ENCODE data around the gene NISCH.
"Not testable (repeated sequence)": the region's sequence is repeated elsewhere in the genome, so short reads cannot be mapped to it uniquely, and the experiment has no call there.

The NISCH gene

DNA sequence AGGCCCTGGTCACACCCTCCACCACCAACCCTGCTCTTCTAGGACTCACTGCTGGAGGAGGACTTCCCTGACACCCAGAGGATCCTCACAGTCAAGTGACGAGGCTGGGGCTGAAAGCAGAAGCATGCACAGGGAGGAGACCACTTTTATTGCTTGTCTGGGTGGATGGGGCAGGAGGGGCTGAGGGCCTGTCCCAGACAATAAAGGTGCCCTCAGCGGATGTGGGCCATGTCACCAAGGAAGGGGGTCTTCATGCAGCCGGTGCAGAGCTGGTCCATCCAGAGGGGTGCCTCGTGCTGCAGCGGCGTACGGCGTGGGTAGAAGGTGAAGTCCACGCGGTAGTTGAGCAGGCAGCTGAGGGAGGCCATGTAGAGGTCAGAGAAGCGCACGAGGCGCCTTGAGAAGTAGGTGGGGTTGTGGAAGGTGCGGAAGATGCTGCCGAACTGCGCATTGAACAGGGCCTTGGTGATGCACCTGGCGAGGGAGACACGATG is 68.9 kb downstream of the NISCH start:
- Mint-ChIP-seq H3K36me3 (ENCODE audit: low read depth) (peaks cover 6% of the 10 kb centered on the region), H3K9me3 (no peaks in the 10 kb centered on the region), H3K27me3 (no peaks in the 10 kb centered on the region), H3K4me1 (no peaks in the 10 kb centered on the region), H3K27ac (no peak overlapping the region), H3K4me3 (no peak overlapping the region)
- ATAC-seq (no peak), DNase-seq (no peak)

DNA sequence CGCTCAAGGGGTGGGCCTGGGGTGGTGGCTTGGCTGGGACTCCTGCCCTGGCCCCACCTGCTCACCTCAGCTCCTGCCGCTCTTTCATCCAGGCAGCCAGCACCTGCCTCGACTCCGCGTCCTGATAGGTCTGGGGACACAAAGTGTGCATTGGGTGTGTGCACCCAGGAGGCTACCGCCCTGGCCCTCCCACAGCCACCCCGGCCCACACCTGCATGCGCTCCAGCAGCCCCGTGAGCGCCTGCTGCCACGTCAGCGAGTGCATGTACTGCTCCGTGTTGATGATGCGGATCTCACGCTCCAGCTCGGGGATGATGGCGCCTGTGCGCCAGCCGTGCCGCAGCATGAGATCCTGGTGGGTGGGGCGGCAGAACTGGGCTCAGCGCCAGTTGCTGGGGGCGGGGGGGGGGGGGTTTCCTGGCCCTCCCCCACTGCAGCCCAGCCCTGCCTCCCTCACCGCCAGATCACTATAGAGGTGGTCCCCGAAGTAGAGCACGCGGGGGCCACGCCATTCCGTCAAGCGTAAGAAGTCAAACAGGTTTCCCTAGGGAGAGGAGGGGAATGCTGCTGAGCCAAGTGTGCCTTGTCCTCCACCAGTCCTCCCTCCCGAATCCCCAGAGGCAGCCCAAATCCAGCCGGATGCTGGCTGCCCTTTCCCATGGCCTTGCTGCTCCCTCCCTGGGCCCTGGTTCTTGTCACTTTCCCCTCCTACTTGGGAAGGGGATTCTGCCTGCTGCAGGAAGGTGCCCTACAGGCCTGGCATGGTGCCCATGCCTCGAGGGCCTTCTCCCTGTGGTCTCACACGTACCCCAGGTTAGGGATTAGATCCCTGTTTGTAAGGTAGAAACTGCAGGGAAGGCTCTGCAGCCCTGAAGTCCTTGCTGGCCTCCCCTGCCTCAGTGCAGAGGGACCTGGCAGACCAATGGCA is 69.6 kb downstream of the NISCH start:
- ATAC-seq = no peak
- H3K27ac Mint-ChIP-seq = no peak overlapping the region
- H3K9me3 Mint-ChIP-seq = no peaks in the 10 kb centered on the region
- H3K4me1 Mint-ChIP-seq = no peaks in the 10 kb centered on the region
- H3K27me3 Mint-ChIP-seq = no peaks in the 10 kb centered on the region
- no peak overlapping the region for H3K4me3 Mint-ChIP-seq
- no peak for DNase-seq
- H3K36me3 Mint-ChIP-seq (ENCODE audit: low read depth) = peaks cover 6% of the 10 kb centered on the region

DNA sequence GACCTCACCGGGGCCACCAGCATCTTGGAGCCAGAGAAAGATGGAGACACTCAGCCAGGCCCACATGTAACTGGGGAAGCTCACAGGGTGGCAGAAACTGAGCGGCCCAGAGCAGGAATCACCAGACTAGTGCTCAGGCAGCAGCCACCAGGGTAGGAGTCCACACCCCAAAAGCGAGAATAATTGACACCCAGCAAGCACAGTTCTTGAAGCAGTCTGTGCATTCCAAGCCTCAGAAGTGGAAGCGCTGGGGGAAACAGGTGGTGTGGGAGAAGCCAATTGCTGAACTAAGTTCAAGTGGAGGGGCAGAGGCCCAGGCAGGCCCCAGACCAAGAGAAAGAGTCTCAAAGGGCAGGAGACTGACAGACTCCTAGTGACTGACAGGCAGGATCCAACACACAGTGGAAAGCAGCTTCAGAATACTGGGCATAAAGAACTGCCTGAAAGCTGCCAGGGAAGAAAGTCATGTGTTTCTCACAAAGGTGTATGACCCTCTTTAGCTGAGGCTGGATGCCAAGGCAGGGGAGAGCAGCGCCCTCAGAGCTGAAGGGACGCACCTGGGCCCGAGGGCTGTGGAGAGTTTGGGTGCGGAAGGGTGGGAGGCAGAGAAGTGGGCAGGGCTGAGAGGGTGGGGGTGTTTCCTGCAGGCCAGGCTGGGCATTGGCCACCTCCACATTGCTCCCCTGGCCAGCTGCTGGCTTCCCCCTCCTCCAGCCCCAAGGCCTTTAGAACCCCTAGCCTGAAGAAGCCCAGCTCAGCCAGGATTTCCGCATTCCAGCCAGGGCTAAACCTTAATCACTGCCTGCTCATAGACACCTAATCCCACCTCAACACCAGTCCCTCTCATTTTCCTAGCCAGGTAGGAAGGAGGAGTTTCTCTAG is 70.5 kb downstream of the NISCH start:
- Mint-ChIP-seq H3K27me3 (no peaks in the 10 kb centered on the region), H3K4me3 (no peak overlapping the region), H3K9me3 (no peaks in the 10 kb centered on the region), H3K36me3 (ENCODE audit: low read depth) (peaks cover 6% of the 10 kb centered on the region), H3K4me1 (no peaks in the 10 kb centered on the region), H3K27ac (no peak overlapping the region)
- no peak for ATAC-seq
- no peak for DNase-seq

DNA sequence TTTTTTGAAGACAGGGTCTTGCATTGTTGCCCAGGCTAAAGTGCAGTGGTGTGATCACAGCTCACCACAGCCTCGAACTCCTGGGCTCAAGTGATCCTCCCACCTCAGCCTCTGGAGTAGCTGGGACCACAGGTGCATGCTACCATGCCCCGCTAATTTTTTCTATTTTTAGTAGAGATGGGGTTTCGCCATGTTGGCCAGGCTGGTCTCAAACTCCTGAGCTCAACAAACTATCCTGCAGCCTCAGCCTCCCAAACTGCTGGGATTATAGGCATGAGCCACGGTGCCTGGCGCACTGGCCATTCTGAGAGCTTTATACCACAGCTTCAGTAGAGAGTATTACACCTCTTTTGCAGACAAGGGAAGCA is 71.3 kb downstream of the NISCH start:
- H3K36me3 Mint-ChIP-seq (ENCODE audit: low read depth); H3K27ac Mint-ChIP-seq; H3K27me3 Mint-ChIP-seq; H3K4me3 Mint-ChIP-seq; DNase-seq; H3K9me3 Mint-ChIP-seq; ATAC-seq; H3K4me1 Mint-ChIP-seq: not testable (repeated sequence)

DNA sequence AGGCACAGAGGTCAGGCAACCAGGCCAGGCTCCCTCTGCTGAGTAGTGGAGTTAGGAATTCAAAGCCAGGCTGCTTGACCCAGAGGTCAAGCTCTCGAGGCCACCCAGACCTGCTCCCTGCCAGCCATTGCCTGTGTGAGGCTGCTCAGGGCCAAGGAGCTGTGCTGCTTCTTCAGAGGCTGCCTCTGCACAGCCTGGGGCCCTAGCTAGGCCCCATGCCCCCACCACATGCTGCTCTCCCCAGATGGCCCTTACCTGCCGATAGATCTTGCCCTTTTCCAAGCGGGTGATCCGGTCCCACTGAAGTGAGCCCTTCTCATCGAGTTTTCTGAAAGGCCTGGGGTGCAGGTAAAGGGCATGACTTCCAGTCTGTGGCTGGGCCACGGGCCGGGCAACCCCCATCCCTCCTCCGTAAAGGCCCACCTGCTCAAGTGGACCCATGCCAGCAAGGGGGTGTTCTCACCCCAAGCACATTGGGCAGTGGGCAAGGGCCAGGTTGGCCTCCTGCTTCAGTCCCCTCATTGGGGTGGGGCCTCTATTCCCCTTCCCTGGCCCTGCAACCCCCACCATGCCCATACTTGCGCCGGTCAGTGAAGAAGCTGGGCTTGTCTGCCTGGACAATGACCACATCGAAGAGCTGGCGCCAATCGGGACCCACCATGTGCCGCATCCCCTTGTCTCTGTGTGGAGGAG is 71.8 kb downstream of the NISCH start:
- Mint-ChIP-seq H3K36me3 (ENCODE audit: low read depth) (peaks cover 6% of the 10 kb centered on the region), H3K27me3 (no peaks in the 10 kb centered on the region), H3K4me3 (no peak overlapping the region), H3K27ac (no peak overlapping the region), H3K9me3 (no peaks in the 10 kb centered on the region), H3K4me1 (peaks cover 4% of the 10 kb centered on the region)
- DNase-seq = no peak
- ATAC-seq = no peak

DNA sequence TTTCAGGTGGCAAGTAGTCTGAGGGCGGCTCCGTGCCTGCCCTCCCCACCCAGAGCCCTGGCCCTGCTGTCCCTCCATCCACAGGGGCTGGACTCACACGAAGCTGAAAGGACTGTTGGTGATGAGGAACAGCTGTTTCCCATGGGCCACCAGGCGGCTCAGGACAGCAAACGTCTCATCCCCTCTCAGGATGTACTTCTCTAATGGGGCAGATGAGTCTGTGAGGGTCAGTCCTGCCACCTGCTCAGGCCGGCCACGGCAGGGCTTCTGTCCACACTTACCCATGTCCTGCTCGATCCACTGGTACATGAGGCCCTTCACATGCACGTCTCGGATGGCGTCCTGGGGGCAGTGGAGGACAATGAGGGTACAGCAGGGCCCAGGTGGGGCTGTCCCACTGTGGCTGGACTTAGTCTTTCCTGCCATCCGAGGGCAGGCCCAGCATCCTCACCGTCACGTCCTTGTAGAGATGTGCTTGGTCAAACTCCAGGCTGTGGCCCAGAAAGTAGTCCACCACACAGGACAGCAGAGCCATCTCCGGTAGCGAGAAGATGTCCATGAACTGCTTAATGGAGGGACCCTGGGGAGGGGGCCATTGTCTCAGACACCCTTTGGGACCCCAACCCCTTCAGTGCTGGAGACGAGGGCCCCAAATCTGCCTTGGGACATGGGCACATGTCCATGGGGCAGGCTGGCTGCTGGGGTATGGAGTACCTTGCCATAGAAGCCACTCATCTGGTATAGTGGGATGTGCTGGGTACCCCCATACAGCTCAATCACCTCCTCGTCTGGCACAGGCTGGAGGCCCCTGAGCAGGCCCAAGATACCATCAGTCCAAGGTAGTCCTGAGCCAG is 72.6 kb downstream of the NISCH start:
- DNase-seq (no peak), ATAC-seq (no peak)
- Mint-ChIP-seq H3K27ac (no peak overlapping the region), H3K4me1 (peaks cover 9% of the 10 kb centered on the region), H3K27me3 (no peaks in the 10 kb centered on the region), H3K9me3 (no peaks in the 10 kb centered on the region), H3K36me3 (ENCODE audit: low read depth) (peaks cover 6% of the 10 kb centered on the region), H3K4me3 (no peak overlapping the region)

DNA sequence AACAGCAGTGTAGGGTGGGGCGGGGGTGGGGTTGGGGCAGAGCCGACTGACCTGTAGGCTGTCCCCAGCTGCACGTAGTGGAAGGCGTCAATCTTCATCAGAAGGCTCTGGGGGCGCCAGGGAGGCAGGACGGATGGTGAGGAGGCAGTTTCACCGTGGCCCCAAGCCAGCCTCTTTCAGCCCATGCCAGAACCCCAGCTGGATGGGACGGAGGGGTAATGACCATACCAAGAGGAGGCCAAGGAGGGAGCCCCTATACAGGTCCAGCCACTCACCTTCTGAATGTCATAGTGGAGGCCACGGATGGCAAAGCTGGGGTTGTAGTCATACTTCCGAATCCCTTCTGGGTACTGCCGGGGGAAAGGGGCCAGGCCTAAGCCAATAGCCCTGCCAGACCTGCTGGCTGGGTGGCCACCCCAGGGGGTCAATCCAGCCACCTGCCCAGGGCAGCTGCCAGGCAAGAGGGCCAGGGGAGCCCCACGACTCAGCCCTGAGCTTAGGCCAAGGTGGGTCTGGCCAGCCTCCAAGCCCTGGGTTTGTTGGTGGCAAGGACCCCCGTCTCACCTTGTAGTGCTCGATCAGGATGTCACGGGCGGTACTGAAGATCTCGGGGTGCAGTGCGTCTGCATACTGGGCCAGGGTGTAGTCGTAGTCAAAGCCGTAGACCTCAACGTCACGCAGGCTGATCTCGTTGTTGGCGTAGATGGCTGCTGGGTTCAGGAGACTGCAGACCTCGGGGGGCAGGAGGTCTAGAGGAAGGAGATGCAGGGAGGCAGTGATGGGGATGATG is 73.4 kb downstream of the NISCH start:
- ATAC-seq (no peak), DNase-seq (no peak)
- H3K9me3 Mint-ChIP-seq = no peaks in the 10 kb centered on the region
- H3K4me1 Mint-ChIP-seq = peaks cover 9% of the 10 kb centered on the region
- H3K4me3 Mint-ChIP-seq = no peak overlapping the region
- H3K27ac Mint-ChIP-seq = no peak overlapping the region
- H3K36me3 Mint-ChIP-seq (ENCODE audit: low read depth) = peaks cover 6% of the 10 kb centered on the region
- H3K27me3 Mint-ChIP-seq = no peaks in the 10 kb centered on the region

DNA sequence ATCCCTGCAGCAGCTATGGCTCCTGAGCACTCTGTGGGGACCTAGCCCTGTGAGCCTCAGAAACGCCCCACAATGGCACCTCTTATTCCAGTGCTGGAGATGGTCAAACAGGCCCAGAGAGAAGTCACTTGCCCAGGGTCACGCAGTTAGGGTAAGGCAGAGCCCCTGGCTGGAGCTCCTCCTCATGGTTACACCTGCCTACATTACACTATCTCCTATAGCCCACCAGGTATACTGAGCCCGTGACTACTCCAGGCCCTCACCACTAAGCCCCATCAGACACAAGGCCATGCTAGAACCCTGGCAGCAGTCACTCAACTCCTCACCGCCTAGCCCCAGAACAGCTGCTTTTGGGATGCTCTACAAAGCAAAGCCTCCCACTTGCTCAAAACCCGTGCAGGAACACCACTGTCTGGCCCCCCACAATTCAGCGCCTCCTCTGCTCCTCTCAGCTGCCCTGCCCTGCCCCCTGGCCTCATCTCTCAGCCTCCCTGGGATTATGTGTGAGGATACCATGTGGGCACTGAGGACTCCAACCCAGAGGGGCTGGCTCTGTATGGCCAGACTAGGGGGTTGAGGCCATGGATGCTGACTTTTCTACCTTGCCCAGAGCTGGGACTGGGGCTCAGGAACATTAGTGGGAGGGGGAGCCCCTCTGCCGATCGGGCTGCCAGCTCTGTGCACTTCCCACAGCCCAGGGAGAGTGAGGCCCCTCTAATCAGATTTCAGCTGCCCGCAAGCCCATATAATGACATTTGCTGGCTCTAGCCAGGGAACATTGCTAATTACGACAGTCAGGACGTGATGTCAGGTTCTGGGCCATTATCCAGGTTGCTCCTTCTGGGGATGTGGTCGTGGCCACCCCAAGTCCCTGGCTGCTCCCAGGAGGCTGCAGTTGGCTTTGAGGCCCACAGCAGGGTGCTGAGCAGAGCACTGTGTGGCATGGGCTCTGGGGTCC is 74.3 kb downstream of the NISCH start:
- H3K36me3 Mint-ChIP-seq (ENCODE audit: low read depth) = no peaks in the 10 kb centered on the region
- ATAC-seq = no peak
- no peak overlapping the region for H3K4me3 Mint-ChIP-seq
- no peaks in the 10 kb centered on the region for H3K27me3 Mint-ChIP-seq
- H3K9me3 Mint-ChIP-seq = no peaks in the 10 kb centered on the region
- peaks cover 12% of the 10 kb centered on the region for H3K4me1 Mint-ChIP-seq
- H3K27ac Mint-ChIP-seq = no peak overlapping the region
- no peak for DNase-seq

DNA sequence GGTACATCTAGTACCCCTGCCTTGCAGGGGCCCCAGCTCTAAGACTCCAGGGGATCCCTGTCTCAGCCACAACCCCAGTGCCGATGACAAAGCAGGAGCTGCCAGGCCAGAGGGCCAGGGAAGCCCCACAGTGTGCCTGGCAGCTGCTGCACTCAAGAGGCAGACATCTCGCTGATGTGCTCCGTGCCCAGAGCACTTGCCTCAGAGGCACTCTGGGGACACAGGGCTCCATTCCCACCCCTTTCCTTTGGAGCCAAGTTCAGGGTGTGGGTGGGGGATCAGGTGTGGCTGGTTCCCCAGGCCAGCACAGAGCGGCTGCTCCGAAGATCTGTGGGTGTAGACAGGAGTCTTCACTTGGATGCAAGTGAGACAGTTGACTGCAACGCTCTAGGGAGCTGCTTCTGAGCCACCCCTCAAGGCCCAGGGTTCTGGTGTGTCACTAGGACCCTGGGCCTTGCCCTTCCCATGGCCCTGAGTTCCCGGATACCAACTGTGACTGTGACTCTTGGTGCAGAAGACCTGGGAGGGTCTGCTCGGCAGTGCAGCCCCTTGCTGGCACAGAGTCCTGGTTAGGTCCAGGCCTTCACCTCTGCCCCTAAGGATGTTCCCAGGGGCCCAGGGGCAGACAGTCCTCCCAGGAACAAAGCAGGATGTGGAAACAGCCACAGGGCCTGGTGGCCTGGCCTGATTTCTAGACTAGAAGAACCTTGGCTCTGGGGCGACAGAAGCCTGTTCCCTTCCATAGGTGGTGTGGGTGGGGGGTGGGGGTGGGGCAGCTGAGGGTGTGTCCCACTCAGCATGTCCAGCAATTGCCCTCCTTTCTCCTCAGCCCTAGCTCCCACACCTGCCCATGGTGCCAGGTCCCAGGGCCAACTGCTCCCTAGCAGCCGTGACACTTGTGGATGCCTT is 75.8 kb downstream of the NISCH start:
- no peaks in the 10 kb centered on the region for H3K9me3 Mint-ChIP-seq
- DNase-seq (no peak), ATAC-seq (no peak)
- no peak overlapping the region for H3K27ac Mint-ChIP-seq
- peaks cover 21% of the 10 kb centered on the region for H3K4me1 Mint-ChIP-seq
- no peaks in the 10 kb centered on the region for H3K36me3 Mint-ChIP-seq (ENCODE audit: low read depth)
- no peaks in the 10 kb centered on the region for H3K27me3 Mint-ChIP-seq
- no peak overlapping the region for H3K4me3 Mint-ChIP-seq

DNA sequence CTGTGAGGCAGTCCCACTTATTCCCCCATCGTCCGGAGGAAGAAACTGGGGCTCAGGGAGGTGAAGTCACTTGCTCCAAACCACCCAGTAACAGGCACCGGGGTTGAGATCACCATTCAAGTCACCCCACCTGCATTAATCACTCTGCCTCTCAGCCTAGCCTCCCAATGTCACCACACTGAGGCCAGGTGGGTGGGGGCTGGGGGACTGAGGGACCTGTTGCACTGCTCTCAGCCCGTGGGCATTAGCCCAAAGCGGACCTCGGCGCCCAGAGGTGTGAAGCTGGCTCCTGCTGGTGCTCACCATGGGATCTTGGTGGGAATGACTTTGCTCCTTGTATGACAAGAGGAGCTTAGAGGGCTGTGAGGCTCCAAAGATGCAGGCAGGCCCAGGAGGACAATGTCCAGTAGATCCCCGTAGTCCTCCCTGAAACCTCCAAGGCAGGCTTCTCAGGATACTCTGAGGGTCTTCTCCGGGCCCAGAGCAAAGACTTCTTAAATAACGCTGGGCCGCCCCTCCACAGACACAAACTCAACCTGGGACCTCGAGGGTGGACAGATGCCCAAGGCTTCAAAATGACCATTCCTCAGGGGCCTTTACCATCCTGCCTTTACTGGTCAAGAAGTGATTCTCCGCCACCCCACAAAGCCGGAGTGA is 76.6 kb downstream of the NISCH start:
- Mint-ChIP-seq H3K36me3 (ENCODE audit: low read depth) (no peaks in the 10 kb centered on the region), H3K4me1 (peaks cover 23% of the 10 kb centered on the region), H3K4me3 (peak overlapping the region; percentile 83), H3K27me3 (no peaks in the 10 kb centered on the region), H3K9me3 (no peaks in the 10 kb centered on the region), H3K27ac (peak overlapping the region; percentile 69)
- no peak for DNase-seq
- no peak for ATAC-seq

DNA sequence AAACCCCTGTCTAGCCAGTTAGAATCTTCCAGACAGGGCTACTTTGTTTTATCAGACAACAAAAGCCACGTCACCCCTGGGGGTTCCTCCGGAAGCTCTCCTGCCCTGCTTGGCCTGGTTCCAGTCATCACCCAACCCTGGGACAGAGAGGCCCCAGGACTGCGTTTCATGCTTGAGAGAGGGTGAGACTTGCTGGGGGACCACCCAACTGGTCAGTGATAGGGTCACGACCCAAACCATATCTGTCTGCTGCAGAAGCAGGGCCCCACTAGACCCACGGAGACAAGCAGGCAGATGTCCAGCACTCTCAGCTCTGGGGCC is 77.1 kb downstream of the NISCH start:
- H3K27ac Mint-ChIP-seq = peak overlapping the region; percentile 69
- peak overlapping the region; percentile 83 for H3K4me3 Mint-ChIP-seq
- peaks cover 3% of the 10 kb centered on the region for H3K36me3 Mint-ChIP-seq (ENCODE audit: low read depth)
- no peak for ATAC-seq
- H3K4me1 Mint-ChIP-seq = peaks cover 28% of the 10 kb centered on the region
- H3K9me3 Mint-ChIP-seq = no peaks in the 10 kb centered on the region
- DNase-seq = peak; percentile 40
- no peaks in the 10 kb centered on the region for H3K27me3 Mint-ChIP-seq
